MM.1S (cell line): ENCODE measurements around the gene PEAR1.

ENCODE experiments used
- DNase-seq: peaks from one replicate; pipeline ENCODE4 v3.0.0-alpha.2; 2015
- H2AFZ ChIP-seq: fragments of 300-600 bp; sonication (generic); 2 replicates; pipeline ENCODE4 v1.6.0; 2016; ENCODE audit warnings: antibody characterized with exemption, low read length
- H3F3A ChIP-seq: fragments of 300-600 bp; sonication (generic); 2 replicates; pipeline ENCODE4 v1.6.1; 2016; ENCODE audit warnings: mild to moderate bottlenecking, antibody characterized with exemption, low read length, moderate library complexity, mixed read lengths; ENCODE audit not compliant: insufficient read depth
- H3K27ac ChIP-seq: fragments of 300-600 bp; sonication (generic); 2 replicates; pipeline ENCODE4 v1.5.1; 2016; ENCODE audit warnings: mild to moderate bottlenecking, low read length
- H3K27me3 ChIP-seq: fragments of 300-600 bp; sonication (generic); replicated peaks from 2 replicates; pipeline ENCODE4 v1.6.0; 2016; ENCODE audit warnings: low read length; ENCODE audit not compliant: insufficient read depth
- H3K36me3 ChIP-seq: fragments of 300-600 bp; sonication (generic); replicated peaks from 2 replicates; pipeline ENCODE4 v1.6.1; 2016; ENCODE audit warnings: mild to moderate bottlenecking, low read length, mixed read lengths; ENCODE audit not compliant: insufficient read depth
- H3K4me1 ChIP-seq: fragments of 300-600 bp; sonication (generic); 2 replicates; pipeline ENCODE4 v1.6.1; 2016; ENCODE audit warnings: low read length, mixed read lengths
- H3K4me2 ChIP-seq: fragments of 300-600 bp; sonication (generic); 2 replicates; pipeline ENCODE4 v1.6.0; 2016; ENCODE audit warnings: low read depth, low read length
- H3K4me3 ChIP-seq: fragments of 300-600 bp; sonication (generic); 2 replicates; pipeline ENCODE4 v1.5.1; 2016; ENCODE audit warnings: low read length, mixed read lengths
- H3K79me2 ChIP-seq: fragments of 300-600 bp; sonication (generic); 2 replicates; pipeline ENCODE4 v1.6.1; 2016; ENCODE audit warnings: mixed run types, low read length, mixed read lengths
- H3K9ac ChIP-seq: fragments of 300-600 bp; sonication (generic); 2 replicates; pipeline ENCODE4 v1.6.1; 2016; ENCODE audit warnings: low read length, mixed read lengths
- H3K9me2 ChIP-seq: fragments of 300-600 bp; sonication (generic); replicated peaks from 2 replicates; pipeline ENCODE4 v1.6.1; 2016; ENCODE audit warnings: mild to moderate bottlenecking, low read length, mixed read lengths; ENCODE audit not compliant: insufficient read depth
- H3K9me3 ChIP-seq: fragments of 300-600 bp; sonication (generic); replicated peaks from 2 replicates; pipeline ENCODE4 v1.6.1; 2016; ENCODE audit warnings: mild to moderate bottlenecking, low read length, mixed read lengths; ENCODE audit not compliant: insufficient read depth
- H4K20me1 ChIP-seq: fragments of 300-600 bp; sonication (generic); 2 replicates; pipeline ENCODE4 v1.6.1; 2016; ENCODE audit warnings: mild to moderate bottlenecking, low read length, moderate library complexity, mixed read lengths; ENCODE audit not compliant: insufficient read depth
- CTCF ChIP-seq: fragments of 300-600 bp; sonication (generic); IDR thresholded peaks from 2 replicates; pipeline ENCODE4 v1.5.1; 2016; ENCODE audit warnings: antibody characterized with exemption, low read length, mixed read lengths
- EZH2 ChIP-seq: fragments of 300-600 bp; sonication (generic); optimal IDR thresholded peaks from 2 replicates; pipeline ENCODE3; 2017; ENCODE audit warnings: low read depth, mild to moderate bottlenecking, antibody characterized with exemption, low read length, mixed read lengths
- EZH2phosphoT487 ChIP-seq: fragments of 300-600 bp; sonication (generic); IDR thresholded peaks from 2 replicates; pipeline ENCODE4 v1.6.1; 2018; ENCODE audit warnings: antibody characterized with exemption, low read length

PEAR1 gene

GRCh38 chr1:156874572-156875340 is 18.8 kb upstream of the PEAR1 start:
- no peak overlapping the region for H3K9ac ChIP-seq
- no peaks in the 10 kb centered on the region for H3K79me2 ChIP-seq
- H3F3A ChIP-seq = no peaks in the 10 kb centered on the region

GRCh38 chr1:156875341-156875615 is 18.2 kb upstream of the PEAR1 start:
- Histone ChIP-seq H3K4me2 (no peak overlapping the region), H3K27ac (no peak overlapping the region), H2AFZ (no peak overlapping the region), H3K9me2 (no peaks in the 10 kb centered on the region), H3K79me2 (no peaks in the 10 kb centered on the region), H3K4me1 (peaks cover 2% of the 10 kb centered on the region; the same call in 1 of the 2 replicates), H3K4me3 (no peak overlapping the region), H4K20me1 (no peaks in the 10 kb centered on the region), H3K9me3 (no peaks in the 10 kb centered on the region), H3K36me3 (no peaks in the 10 kb centered on the region), H3F3A (no peaks in the 10 kb centered on the region), H3K9ac (no peak overlapping the region), H3K27me3 (peaks cover 74% of the 10 kb centered on the region)
- TF ChIP-seq EZH2phosphoT487 (no peak), CTCF (no peak), EZH2 (no peak)
- no peak for DNase-seq

More at GRCh38 chr1:156874572-156875340, 18.8 kb upstream of the PEAR1 start:
- H3K9me2 ChIP-seq = no peaks in the 10 kb centered on the region
- H4K20me1 ChIP-seq = no peaks in the 10 kb centered on the region
- no peaks in the 10 kb centered on the region for H3K36me3 ChIP-seq
- H3K4me3 ChIP-seq = no peak overlapping the region
- H3K27me3 ChIP-seq = peaks cover 79% of the 10 kb centered on the region
- no peak overlapping the region for H3K27ac ChIP-seq
- no peaks in the 10 kb centered on the region for H3K9me3 ChIP-seq
- DNase-seq = no peak
- TF ChIP-seq EZH2 (no peak), EZH2phosphoT487 (no peak), CTCF (no peak)
- H3K4me2 ChIP-seq = no peak overlapping the region
- no peak overlapping the region for H2AFZ ChIP-seq
- no peaks in the 10 kb centered on the region for H3K4me1 ChIP-seq

- no peaks in the 10 kb centered on the region for H3F3A ChIP-seq
- TF ChIP-seq EZH2 = no peak
- TF ChIP-seq CTCF = no peak
- no peak for TF ChIP-seq EZH2phosphoT487
These were observed 17.2 kb upstream of the PEAR1 start for GRCh38 chr1:156876281-156876680.

More at GRCh38 chr1:156876281-156876680, 17.2 kb upstream of the PEAR1 start:
- Histone ChIP-seq H3K9ac (no peak overlapping the region), H3K4me1 (peaks cover 11% of the 10 kb centered on the region; the same call in 1 of the 2 replicates), H3K27ac (no peak overlapping the region), H3K79me2 (no peaks in the 10 kb centered on the region), H3K9me2 (no peaks in the 10 kb centered on the region), H2AFZ (no peak overlapping the region), H3K4me2 (no peak overlapping the region), H3K9me3 (no peaks in the 10 kb centered on the region), H3K36me3 (no peaks in the 10 kb centered on the region), H4K20me1 (no peaks in the 10 kb centered on the region), H3K27me3 (peaks cover 65% of the 10 kb centered on the region), H3K4me3 (no peak overlapping the region)
- no peak for DNase-seq
